ENCODE results near the gene KLHDC9. TPM values are rescaled to one million over a fixed set of nuclear protein-coding genes. Genes with fewer than 3 reads are reported as not detected.
"Not testable (repeated sequence)": the region's sequence is repeated elsewhere in the genome, so short reads cannot be mapped to it uniquely, and the experiment has no call there.

Gene KLHDC9
- total and polyA plus RNA-seq, 4 donors: 0.78 to 14.8 (median 5.2) TPM

DNA sequence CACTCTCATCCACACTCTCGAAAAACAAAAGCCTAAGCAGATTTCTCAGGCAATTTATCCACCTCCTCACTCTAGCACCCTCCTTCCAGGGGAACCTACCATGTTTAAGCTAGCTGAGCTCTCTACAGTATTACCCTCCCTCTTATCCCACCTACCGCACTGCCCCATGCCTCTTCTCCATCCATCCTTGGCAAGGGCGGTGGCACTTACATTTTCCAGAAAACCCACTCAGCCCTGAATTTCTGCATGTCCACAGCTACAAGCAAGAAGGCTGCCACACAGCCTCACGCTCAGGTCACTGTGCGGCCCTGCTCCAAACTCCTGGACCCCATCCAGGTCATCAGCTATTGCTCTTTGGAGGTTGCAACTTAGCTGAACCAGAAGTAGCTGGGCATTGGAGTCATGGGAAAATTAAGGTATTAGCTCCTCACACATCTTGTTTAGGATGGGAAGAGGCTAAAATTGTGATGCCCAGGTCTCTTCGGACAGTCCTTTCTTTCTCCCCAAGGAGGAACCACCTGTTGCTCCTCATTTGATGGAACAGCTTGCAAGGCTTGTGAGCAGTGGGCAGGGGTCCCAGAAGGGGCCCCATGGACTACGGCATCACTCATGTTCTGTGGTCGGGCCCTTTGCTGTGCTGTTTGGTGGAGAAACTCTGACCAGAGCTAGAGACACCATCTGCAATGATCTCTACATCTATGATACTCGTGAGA lies 1.1 kb downstream of the KLHDC9 start:
- Histone ChIP-seq H3K27ac (ENCODE audit: low read depth in 1 of 2, low read length in 2 of 2) (no peak overlapping the region), H3K9me3 (ENCODE audit: control insufficient read depth, low read length) (no peaks in the 10 kb centered on the region), H3K36me3 (ENCODE audit: control insufficient read depth in 1 of 2, insufficient read depth in 2 of 2, low read length in 1 of 2) (peaks cover 0 to 6% of the 10 kb centered on the region in 2 donors), H3K27me3 (ENCODE audit: control insufficient read depth in 1 of 2, insufficient read depth in 2 of 2, low read length in 1 of 2) (no peaks in the 10 kb centered on the region), H3K4me1 (ENCODE audit: control insufficient read depth in 1 of 2, insufficient read depth in 2 of 2, low read length in 2 of 2) (peaks cover 0 to 2% of the 10 kb centered on the region in 2 donors), H3K4me3 (ENCODE audit: low read length in 2 of 2) (no peak overlapping the region)
- ATAC-seq (ENCODE audit: low FRiP score) (no peak), DNase-seq (no peak)
- 70 to 75% methylated on average over 9 of the region's 9 CpGs for WGBS, 2 donors
- intact Hi-C loops (cut with DNase I): loop anchor here in 1 of 2 donors (5.0 kb wide), 1 partner anchor 102 kb away; no protein-coding TSS in a partner anchor

DNA sequence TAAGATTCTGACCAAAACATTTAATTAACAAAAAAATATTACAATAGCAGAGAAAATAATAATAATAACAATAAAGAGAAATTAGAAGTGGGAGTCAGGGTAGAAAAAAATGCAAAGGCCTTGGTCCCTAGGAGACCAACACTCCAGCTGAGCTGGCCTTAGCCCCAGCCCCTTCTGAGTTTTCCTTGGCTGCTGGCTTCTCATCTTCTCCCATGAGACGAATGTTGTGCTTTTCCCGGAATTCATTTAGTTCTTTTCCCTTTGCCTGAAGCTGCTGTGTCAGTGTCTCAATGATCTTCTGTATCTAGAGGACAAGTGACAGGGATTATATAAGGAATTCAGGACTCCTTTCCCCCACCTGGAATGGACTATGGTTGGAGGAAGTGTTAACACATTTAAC lies 2.4 kb downstream of the KLHDC9 start:
- no peaks in the 10 kb centered on the region for H3K9me3 ChIP-seq (ENCODE audit: control insufficient read depth, low read length)
- peaks cover 0 to 2% of the 10 kb centered on the region in 2 donors for H3K4me1 ChIP-seq (ENCODE audit: control insufficient read depth in 1 of 2, insufficient read depth in 2 of 2, low read length in 2 of 2)
- DNase-seq (no peak), ATAC-seq (ENCODE audit: low FRiP score) (no peak)
- peaks cover 0 to 6% of the 10 kb centered on the region in 2 donors for H3K36me3 ChIP-seq (ENCODE audit: control insufficient read depth in 1 of 2, insufficient read depth in 2 of 2, low read length in 1 of 2)
- H3K4me3 ChIP-seq (ENCODE audit: low read length in 2 of 2): no peak overlapping the region
- WGBS, 2 donors: 8 to 10% methylated on average over 2 of the region's 2 CpGs
- no peaks in the 10 kb centered on the region for H3K27me3 ChIP-seq (ENCODE audit: control insufficient read depth in 1 of 2, insufficient read depth in 2 of 2, low read length in 1 of 2)
- H3K27ac ChIP-seq (ENCODE audit: low read depth in 1 of 2, low read length in 2 of 2): no peak overlapping the region
- intact Hi-C loops (cut with DNase I): no loop called here

DNA sequence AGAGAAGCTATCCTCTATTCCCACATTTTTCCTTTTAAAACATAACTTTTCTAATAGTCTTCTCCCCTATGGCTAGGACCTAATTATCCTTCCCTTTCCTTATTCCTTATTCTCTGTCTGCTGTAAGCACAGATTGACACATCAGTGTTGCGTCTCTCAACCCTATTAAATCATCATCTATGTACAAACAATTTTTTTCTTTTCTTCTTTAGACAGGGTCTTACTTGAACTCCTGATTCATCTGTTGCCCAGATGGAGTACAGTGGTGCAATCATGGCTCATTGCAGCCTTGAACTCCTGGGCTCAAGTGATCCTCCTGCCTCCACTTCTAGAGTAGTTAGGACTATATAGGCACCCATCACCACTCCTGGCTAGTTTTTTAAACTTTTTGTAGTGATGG lies 8.3 kb downstream of the KLHDC9 start:
- H3K4me3 ChIP-seq (ENCODE audit: low read length in 2 of 2): no peak overlapping the region
- H3K36me3 ChIP-seq (ENCODE audit: control insufficient read depth in 1 of 2, insufficient read depth in 2 of 2, low read length in 1 of 2): peaks cover 0 to 6% of the 10 kb centered on the region in 2 donors
- WGBS, 2 donors: 96 to 100% methylated on average over 1 of the region's 1 CpG
- H3K4me1 ChIP-seq (ENCODE audit: control insufficient read depth in 1 of 2, insufficient read depth in 2 of 2, low read length in 2 of 2): no peaks in the 10 kb centered on the region
- no peak overlapping the region for H3K27ac ChIP-seq (ENCODE audit: low read depth in 1 of 2, low read length in 2 of 2)
- ATAC-seq (ENCODE audit: low FRiP score) (no peak), DNase-seq (no peak)
- H3K9me3 ChIP-seq (ENCODE audit: control insufficient read depth, low read length): no peaks in the 10 kb centered on the region
- intact Hi-C loops (cut with DNase I): no loop called here
- no peaks in the 10 kb centered on the region for H3K27me3 ChIP-seq (ENCODE audit: control insufficient read depth in 1 of 2, insufficient read depth in 2 of 2, low read length in 1 of 2)

DNA sequence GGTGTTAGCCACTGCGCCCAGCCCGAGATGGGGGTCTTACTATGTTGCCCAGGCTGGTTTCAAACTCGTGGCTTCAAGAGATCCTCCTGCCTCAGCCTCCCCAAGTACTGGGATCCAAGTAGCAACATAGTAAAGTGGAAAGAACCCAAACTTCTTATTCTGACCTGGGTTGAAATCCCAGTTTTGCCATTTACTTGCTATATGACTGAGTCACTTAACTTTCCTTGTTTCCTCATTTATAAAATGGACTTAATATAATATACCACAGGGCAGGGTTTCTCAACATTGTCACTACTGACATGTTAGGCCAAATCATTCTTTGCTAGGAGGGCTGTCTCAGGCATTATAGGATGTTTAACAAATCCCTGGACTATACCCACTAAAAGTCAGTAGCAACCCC lies 13.0 kb downstream of the KLHDC9 start:
- Histone ChIP-seq H3K9me3 (ENCODE audit: control insufficient read depth, low read length) (no peaks in the 10 kb centered on the region), H3K4me1 (ENCODE audit: control insufficient read depth in 1 of 2, insufficient read depth in 2 of 2, low read length in 2 of 2) (no peaks in the 10 kb centered on the region), H3K4me3 (ENCODE audit: low read length in 2 of 2) (no peak overlapping the region), H3K36me3 (ENCODE audit: control insufficient read depth in 1 of 2, insufficient read depth in 2 of 2, low read length in 1 of 2) (no peaks in the 10 kb centered on the region), H3K27ac (ENCODE audit: low read depth in 1 of 2, low read length in 2 of 2) (no peak overlapping the region), H3K27me3 (ENCODE audit: control insufficient read depth in 1 of 2, insufficient read depth in 2 of 2, low read length in 1 of 2) (no peaks in the 10 kb centered on the region)
- DNase-seq (no peak), ATAC-seq (ENCODE audit: low FRiP score) (no peak)
- WGBS, 2 donors: 94 to 95% methylated on average over 3 of the region's 3 CpGs
- intact Hi-C loops (cut with DNase I): no loop called here

DNA sequence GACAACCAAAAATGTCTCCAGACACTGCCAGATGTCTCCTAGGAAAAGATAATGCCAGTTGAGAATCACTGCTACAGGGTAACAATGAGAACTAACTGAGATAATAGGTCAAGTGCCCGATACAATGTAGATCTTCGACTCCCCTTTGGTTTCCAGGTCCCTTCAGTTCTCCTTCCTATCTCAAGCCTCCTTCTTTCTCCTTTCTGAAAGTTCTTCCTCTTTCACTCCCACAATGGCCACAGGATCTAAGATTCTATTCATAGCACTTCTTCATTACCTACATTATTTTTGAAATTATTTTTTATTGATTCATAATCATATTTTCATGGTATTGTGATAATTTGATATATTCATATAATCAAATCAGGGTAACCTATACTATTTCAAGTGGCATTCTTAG lies 13.4 kb downstream of the KLHDC9 start:
- ATAC-seq (ENCODE audit: low FRiP score) (no peak), DNase-seq (no peak)
- WGBS, 2 donors: 87 to 98% methylated on average over 2 of the region's 2 CpGs
- H3K4me1 ChIP-seq (ENCODE audit: control insufficient read depth in 1 of 2, insufficient read depth in 2 of 2, low read length in 2 of 2): peaks cover 0 to under 1% of the 10 kb centered on the region in 2 donors
- no peak overlapping the region for H3K4me3 ChIP-seq (ENCODE audit: low read length in 2 of 2)
- H3K36me3 ChIP-seq (ENCODE audit: control insufficient read depth in 1 of 2, insufficient read depth in 2 of 2, low read length in 1 of 2): no peaks in the 10 kb centered on the region
- intact Hi-C loops (cut with DNase I): no loop called here
- no peaks in the 10 kb centered on the region for H3K9me3 ChIP-seq (ENCODE audit: control insufficient read depth, low read length)
- H3K27me3 ChIP-seq (ENCODE audit: control insufficient read depth in 1 of 2, insufficient read depth in 2 of 2, low read length in 1 of 2): no peaks in the 10 kb centered on the region
- no peak overlapping the region for H3K27ac ChIP-seq (ENCODE audit: low read depth in 1 of 2, low read length in 2 of 2)

DNA sequence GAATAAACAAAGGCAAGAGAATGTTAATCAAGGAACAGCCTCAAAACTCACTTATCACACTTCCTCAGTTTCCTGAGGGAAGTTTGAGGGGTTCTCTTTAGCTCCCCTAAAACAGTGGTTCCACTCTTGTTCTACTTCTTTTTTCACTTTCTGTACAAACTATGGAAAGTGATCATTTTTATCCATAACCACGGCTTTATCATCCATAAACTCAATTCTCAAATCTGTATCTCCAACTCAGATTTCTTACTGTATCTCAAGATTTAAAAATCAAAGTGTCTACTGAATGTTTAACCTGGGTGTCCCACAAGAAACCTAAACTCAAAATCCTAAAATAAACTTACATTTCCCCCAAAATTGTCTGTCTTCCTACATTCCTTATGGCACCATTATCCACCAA lies 15.8 kb downstream of the KLHDC9 start:
- ATAC-seq (ENCODE audit: low FRiP score) (no peak), DNase-seq (no peak)
- intact Hi-C loops (cut with DNase I): no loop called here
- Histone ChIP-seq H3K4me3 (ENCODE audit: low read length in 2 of 2) (no peak overlapping the region), H3K27me3 (ENCODE audit: control insufficient read depth in 1 of 2, insufficient read depth in 2 of 2, low read length in 1 of 2) (no peaks in the 10 kb centered on the region), H3K4me1 (ENCODE audit: control insufficient read depth in 1 of 2, insufficient read depth in 2 of 2, low read length in 2 of 2) (peaks cover 0 to 3% of the 10 kb centered on the region in 2 donors), H3K9me3 (ENCODE audit: control insufficient read depth, low read length) (no peaks in the 10 kb centered on the region), H3K36me3 (ENCODE audit: control insufficient read depth in 1 of 2, insufficient read depth in 2 of 2, low read length in 1 of 2) (no peaks in the 10 kb centered on the region), H3K27ac (ENCODE audit: low read depth in 1 of 2, low read length in 2 of 2) (no peak overlapping the region)
- WGBS, 2 donors: 90 to 94% methylated on average over 1 of the region's 1 CpG

DNA sequence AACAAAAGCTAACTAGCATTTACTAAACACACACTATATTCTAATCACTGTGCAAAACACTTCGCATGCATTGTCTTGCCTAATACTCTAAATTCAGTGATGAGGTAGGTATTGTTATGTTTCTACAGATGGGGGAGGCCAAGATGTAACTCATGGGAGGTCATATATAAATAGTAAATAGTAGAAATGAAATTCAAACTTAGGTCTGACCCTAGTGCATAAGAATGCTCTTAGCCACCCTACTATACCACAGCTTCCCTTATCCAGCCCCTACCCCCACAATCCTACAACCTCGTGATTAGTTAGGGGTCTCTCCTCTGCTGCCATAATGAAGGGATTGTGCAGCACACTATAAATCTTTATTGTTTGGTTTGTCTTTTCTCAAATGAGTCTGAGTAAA lies 16.4 kb downstream of the KLHDC9 start:
- H3K27me3 ChIP-seq (ENCODE audit: control insufficient read depth in 1 of 2, insufficient read depth in 2 of 2, low read length in 1 of 2): no peaks in the 10 kb centered on the region
- ATAC-seq (ENCODE audit: low FRiP score) (no peak), DNase-seq (no peak)
- no peaks in the 10 kb centered on the region for H3K36me3 ChIP-seq (ENCODE audit: control insufficient read depth in 1 of 2, insufficient read depth in 2 of 2, low read length in 1 of 2)
- no peaks in the 10 kb centered on the region for H3K9me3 ChIP-seq (ENCODE audit: control insufficient read depth, low read length)
- intact Hi-C loops (cut with DNase I): no loop called here
- 84 to 87% methylated on average over 2 of the region's 2 CpGs for WGBS, 2 donors
- no peak overlapping the region for H3K4me3 ChIP-seq (ENCODE audit: low read length in 2 of 2)
- H3K4me1 ChIP-seq (ENCODE audit: control insufficient read depth in 1 of 2, insufficient read depth in 2 of 2, low read length in 2 of 2): peaks cover 0 to 3% of the 10 kb centered on the region in 2 donors
- H3K27ac ChIP-seq (ENCODE audit: low read depth in 1 of 2, low read length in 2 of 2): no peak overlapping the region

DNA sequence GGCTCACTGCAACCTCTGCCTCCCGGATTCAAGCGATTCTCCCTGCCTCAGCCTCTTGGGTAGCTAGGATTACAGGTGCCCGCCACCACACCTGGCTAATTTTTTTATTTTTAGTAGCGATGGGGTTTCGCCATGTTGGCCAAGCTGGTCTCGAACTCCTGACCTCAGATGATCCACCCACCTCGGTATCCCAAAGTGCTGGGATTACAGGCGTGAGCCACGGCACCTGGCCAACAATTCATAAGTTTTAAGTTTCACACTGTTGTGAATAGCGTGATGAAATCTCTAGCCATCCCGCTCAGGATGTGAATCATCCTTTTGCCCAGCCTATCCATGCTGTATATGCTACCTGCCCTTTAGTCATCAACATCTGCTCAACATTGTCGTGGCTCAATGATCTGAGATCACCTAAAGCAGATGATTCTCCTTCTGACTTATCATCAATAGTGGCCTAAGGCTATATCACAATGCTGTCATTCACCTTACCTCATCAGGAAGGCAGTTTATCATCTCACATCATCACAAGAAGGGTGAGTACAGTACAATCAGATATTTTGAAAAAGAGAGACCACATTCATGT lies 17.1 kb downstream of the KLHDC9 start:
- H3K4me3 ChIP-seq (ENCODE audit: low read length in 2 of 2): no peak overlapping the region
- no peaks in the 10 kb centered on the region for H3K27me3 ChIP-seq (ENCODE audit: control insufficient read depth in 1 of 2, insufficient read depth in 2 of 2, low read length in 1 of 2)
- peaks cover 0 to 3% of the 10 kb centered on the region in 2 donors for H3K4me1 ChIP-seq (ENCODE audit: control insufficient read depth in 1 of 2, insufficient read depth in 2 of 2, low read length in 2 of 2)
- H3K27ac ChIP-seq (ENCODE audit: low read depth in 1 of 2, low read length in 2 of 2): no peak overlapping the region
- 94 to 95% methylated on average over 12 of the region's 12 CpGs for WGBS, 2 donors
- ATAC-seq (ENCODE audit: low FRiP score) (no peak), DNase-seq (no peak)
- H3K36me3 ChIP-seq (ENCODE audit: control insufficient read depth in 1 of 2, insufficient read depth in 2 of 2, low read length in 1 of 2): no peaks in the 10 kb centered on the region
- intact Hi-C loops (cut with DNase I): loop anchor here in 1 of 2 donors (5.0 kb wide), 1 partner anchor 68 kb away; the partner anchor contains the start of gene USF1
- H3K9me3 ChIP-seq (ENCODE audit: control insufficient read depth, low read length): no peaks in the 10 kb centered on the region

DNA sequence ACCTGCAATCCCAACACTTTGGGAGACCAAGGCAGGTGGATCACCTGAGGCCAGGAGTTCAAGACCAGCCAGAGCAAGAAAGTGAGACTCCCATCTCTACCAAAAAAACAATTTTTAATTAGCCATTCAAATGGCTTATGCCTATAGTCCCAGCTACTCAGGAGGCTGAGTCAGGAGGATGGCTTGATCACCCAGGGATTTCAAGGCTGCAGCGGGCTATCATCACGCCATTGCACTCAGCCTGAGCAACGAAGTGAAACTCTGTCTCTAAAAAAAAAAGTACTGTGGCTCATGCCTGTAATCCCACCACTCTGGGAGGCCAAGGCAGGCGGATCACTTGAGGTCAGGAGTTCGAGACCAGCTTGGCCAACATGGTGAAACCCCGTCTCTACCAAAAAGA lies 17.8 kb downstream of the KLHDC9 start:
- not testable (repeated sequence) for H3K27me3 ChIP-seq (ENCODE audit: control insufficient read depth in 1 of 2, insufficient read depth in 2 of 2, low read length in 1 of 2); ATAC-seq (ENCODE audit: low FRiP score); H3K4me3 ChIP-seq (ENCODE audit: low read length in 2 of 2); DNase-seq; H3K9me3 ChIP-seq (ENCODE audit: control insufficient read depth, low read length); H3K4me1 ChIP-seq (ENCODE audit: control insufficient read depth in 1 of 2, insufficient read depth in 2 of 2, low read length in 2 of 2); H3K27ac ChIP-seq (ENCODE audit: low read depth in 1 of 2, low read length in 2 of 2); H3K36me3 ChIP-seq (ENCODE audit: control insufficient read depth in 1 of 2, insufficient read depth in 2 of 2, low read length in 1 of 2)
- intact Hi-C loops (cut with DNase I): loop anchor here in 1 of 2 donors (5.0 kb wide), 1 partner anchor 69 kb away; the partner anchor contains the start of gene USF1
- WGBS, 2 donors: 88 to 89% methylated on average over 6 of the region's 6 CpGs
